GM19240 (cell line): Measurements from ENCODE around the gene KCNK10.

Source experiments
- DNase-seq: peaks from one replicate; pipeline ENCODE4 v3.0.0; 2011; ENCODE audit warnings: low spot score; ENCODE audit not compliant: insufficient read length

Gene KCNK10

DNA sequence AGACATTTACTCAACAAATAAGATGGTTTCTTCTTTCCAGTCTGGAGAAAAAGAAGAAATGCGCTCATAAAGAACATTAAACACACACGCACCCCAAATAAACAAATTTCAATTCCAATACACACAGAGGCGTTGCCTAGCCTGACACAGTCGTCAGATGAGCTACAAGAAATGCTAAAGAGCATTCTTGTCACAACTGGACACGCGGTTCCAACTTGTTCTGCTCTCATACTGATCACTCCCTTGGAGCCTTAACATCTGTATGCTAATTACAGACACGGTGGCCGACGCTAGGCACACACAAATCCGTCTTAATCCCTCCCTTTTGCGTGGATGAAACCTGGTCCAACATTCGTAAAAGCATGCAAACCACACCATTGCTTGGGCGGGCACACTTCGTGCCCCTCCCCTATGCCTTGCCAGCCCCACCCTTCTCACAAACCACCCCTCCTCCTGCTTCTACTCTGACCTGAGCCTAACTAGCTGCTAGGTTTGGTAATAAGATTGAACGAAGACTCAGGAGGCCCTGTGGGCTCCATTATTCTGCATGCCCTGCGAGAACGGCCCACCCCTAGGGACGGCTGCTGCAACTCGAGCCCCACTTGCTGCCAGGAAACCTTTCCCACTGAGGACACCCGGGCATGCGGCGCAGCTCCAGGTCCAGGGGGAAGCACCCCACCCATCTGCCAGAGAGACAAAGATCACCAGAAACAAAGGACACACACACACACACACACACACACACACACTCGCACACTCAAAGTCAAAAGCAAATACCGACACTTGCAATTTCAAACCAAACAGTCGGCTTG lies 1.2 kb downstream of the KCNK10 start:
- DNase-seq, result no peak

DNA sequence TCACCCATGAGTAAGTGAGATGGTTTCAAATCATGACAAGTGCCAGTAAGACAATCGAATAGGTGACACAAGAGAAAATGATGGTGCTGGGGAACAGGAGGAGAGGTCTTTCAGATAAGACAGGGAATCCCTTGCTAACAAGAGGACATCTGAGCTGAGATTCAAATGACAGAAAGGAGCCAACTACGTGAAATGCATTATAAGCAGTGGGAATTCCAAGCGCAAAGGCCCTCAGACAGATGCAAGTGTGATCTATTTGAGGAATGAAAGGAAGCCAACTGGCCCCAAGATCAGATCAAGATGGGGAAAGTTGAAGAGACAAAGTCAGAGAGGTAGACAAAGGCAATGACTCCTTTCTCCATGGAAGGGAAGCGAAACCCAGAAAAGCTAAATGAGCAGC lies 4.7 kb downstream of the KCNK10 start:
- DNase-seq, result no peak

DNA sequence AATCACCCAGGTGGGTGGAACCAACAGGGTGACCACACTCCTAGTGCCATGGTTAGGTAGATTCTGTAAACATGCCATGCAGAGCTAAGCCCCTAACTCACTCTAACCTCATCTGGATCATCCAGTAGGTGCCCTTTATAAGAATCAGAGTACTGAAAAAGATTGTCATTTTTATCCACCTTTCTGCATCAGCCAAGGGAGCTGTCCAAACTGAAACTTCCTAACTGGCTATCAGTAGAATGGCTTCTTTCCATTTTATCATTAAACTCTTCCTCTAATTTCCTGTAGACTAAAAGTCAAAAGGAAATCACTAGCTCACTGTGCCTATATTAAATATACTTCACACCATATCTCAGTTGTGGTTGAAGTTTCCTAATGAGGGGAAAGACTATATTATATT lies 6.5 kb downstream of the KCNK10 start:
- DNase-seq, result no peak

DNA sequence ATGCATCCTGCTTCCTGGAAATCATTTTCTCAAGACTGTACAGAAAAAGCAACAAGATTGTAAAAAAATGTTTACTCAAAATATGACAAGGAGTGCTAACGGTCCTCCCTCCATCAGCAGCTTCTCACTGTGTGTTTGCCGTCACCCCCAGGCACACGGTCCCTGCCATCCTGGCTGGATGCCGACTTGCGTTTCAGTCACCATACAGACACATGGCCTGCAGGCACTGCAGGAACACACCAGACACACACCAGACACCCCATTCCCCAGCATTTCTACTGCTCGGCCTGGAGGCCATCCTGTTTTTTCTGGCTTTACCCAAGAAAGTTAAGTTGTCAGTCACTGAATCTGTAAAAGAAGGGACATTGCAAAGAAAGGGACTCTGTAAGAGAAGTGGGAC lies 10.8 kb downstream of the KCNK10 start:
- no peak for DNase-seq

DNA sequence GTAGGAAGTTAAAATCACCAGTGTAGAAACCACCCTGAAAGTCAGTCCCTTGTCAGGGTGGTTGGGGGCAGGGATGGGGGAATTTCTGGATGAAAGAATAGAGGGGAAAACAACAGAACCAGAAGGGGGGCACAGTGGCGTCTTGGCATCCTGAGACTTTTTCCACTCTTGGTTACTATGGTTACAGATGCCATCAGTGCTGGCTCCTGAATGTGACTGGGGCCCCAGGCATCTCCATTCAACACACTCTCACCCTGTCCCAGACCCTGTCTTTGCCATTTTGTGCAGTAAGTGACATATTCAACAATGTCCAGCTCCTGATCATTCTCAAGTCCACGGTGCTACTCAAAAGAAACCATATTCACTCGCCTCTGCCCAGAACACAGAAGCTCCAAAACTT lies 11.3 kb downstream of the KCNK10 start:
- DNase-seq, result no peak

DNA sequence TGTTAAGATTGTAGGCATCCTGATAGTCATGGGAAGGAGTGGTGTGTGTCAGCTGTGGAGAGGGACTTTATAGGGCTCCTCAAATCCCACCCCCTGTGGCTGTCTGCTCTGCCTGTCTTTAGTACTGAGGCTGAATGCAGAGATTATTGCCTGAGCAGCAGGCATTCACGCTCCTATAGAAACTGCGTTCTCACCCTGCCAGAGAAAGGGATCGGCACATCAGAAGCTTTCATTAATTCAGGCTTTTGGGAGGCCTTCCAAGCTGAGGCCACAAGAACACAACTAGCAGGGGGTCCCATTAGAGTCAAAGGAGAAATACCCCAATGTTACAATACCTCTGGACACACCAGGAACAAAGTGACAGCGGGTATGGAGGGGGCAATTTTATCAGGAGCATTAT lies 12.6 kb downstream of the KCNK10 start:
- DNase-seq, result no peak

DNA sequence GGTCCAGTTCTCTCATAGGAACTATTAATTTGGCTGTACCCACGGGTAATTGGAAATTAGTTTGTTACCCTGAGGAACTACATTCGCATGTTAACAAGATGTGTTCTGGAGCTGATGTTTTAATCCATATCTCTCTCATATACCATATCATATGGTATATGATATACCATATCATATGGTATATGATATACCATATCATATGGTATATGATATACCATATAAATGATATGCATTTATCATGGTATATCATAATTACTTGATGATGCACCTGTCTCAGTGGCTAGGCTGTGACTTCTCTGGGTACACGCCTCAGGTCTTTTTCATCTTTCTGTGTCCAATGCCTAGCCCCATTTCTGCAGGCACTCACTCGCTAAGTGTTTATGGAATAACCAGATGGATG lies 13.0 kb downstream of the KCNK10 start:
- DNase-seq, result no peak

DNA sequence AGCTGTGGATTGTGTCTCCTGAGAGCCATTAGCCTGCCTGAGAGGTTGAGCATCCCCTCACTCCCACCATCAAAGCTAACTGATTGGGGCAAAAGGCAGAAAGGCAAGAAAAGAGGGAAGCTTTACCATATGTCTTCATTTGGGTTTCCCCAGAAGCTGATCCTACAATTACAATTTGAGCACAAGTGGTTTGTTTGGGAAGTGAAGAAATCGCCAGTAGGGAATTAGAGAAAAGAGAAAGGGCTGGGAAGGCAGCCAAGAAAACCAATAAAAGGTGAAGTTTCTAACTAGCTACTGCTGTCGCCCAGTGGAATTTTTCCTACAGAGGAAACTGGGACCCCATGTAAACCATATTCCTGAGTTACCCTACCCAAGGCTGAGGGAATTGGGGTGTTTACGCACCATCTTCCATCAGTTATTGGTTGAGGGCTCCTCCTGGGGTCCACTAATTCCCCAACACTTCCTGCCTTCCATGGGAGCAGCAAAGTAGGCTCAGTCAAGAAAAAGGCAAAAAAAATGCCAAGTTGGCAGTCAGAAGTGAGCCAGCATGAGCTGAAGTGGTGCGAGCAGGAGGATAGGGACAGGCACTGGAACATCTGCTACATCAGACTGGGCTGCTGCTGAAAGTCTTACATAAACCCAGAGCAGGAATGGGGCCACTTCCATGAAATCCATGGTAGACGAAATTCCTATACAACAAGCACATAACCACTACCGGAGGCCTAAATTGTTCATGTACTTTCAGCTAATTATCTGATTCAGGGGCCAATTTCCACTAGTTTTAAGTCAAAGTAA lies 17.3 kb downstream of the KCNK10 start:
- DNase-seq, result no peak

DNA sequence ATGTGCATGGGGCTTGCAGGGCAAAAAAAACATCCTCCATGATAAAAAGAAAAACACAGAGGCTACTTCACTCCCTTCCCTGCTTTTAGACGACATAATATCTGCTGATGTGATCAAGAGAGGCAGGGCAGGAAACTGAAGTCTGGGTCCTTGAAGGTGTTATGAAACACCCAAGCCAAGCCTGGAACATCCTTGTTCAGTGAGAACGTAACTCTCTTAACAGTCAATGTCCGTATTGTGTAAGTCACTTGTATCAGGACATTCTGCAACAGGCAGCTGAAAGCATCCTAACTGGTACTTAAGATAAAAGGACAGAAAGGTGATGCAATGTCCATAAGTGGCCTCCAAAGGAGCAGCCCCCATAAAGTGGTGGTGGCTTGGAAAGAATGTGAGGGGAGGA lies 20.0 kb downstream of the KCNK10 start:
- DNase-seq, result no peak

DNA sequence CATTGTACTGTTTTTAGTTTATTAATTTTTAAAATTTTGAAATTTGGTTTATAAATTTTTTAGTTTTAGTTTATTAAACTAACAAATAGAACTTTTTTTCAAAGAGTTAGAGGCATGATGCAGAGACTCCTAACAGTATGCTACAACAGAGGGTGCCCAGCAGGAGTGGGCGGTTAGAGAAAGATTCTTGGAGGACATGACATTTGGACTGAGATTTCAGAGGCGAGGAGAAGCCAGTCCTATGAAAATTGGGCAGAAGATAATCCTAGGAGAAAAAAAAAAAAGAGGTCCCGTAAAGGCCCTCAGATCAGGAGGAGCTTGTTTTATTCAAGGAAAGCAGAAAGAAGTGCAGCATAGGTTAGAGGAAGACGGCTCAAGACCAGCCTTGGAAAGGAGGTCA lies 21.7 kb downstream of the KCNK10 start:
- no peak for DNase-seq

DNA sequence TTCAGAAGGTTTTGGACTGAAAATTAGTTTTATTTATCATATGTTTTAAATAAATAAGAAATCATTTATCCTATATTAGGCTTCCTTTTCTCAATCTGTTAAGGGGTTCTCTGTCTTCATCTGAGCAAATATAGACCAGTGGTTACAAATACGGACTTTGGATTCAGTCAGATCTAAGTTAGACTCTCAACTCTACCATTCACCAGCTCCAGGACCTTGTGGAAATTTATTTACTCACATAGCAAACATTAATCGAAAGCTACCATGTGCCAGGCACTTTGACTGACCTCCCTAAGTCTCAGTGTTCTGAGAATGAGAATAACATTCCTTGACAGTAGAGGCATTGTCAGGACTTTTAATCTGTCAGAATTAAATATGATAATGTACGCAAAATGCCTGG lies 22.3 kb downstream of the KCNK10 start:
- no peak for DNase-seq

DNA sequence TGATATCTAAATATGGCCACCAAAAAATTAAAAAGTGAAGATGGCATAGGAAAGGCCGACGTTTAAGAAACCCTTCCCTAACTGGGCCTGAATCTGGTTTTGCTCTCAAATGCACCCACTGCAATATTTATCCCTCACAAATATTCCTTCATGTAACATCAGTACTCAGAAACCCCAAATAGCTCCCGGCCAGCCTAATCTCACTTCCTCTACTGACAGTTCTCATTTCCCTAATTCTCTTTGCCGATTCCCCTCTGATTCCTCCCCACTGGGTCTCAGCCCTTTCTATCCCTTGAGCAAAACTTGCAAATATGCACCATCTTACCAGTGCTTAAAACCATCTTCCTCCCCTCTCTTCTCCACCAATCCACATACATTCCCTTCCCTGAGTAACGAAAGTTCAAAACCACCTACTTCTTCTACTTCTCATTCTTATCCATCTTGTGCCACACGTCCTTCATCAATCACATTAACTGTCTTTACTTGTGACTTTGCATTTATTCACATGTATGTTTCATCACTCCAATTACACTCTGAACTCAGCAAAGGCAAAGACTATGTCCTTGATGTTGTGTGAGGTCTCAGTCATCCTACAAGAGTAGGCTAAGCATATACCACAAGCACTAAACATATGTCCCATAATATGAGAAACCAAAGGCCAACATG lies 23.1 kb downstream of the KCNK10 start:
- DNase-seq, result no peak

DNA sequence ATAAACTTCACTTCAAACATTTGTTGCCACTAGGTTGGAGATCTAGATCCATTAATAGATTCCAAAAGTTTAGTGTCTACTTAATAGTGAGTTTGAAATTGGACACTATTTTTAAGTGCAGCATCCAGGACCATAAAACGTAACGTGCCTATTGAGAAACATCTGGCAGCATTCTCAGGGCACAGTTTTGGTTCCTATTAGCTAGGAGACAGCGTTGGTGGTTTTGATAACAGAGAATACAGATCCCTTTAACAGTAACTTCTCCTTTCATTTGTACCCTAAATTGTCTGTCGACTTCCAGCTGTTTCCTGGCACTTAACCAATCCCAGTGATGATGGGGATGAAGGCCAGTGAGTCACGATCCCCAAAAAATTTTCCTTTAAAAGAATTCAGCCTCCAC lies 25.8 kb downstream of the KCNK10 start:
- no peak for DNase-seq

DNA sequence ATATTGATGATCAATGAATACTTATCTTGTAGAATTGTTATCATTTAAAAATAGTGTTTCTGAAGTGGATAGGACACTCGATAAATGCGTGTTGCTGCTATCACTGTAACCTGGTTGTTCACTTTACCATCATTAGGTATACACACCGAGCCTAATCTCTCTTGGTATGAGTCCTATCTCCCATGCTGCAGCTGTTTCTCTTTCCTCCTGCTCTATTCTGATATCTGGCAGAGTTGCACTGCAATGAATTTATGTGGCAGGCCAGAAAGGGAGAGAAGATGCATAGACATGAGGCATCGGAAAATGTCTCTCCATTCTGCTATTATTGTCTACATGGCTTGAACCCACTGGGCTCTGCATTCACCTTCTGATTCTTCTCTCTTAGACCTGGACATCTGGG lies 26.7 kb downstream of the KCNK10 start:
- DNase-seq, result no peak

DNA sequence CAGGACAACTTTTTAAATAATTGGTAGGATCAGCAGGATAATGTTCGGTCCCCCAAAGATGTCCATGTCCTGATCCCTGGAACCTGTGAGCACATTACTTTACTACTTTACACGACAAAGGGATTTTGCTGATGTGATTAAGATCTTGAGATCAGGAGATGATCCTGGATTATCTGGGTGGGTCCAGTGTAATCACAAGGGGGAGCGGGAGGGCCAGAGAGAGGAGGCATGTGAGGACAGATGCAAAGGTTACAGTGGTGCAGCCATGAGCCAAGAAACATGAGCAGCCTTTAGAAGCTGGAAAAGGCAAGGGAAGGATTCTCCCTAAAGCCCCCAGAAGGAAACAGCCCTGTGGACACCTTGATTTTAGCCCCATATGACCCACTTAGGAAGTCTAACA lies 33.1 kb downstream of the KCNK10 start:
- no peak for DNase-seq

DNA sequence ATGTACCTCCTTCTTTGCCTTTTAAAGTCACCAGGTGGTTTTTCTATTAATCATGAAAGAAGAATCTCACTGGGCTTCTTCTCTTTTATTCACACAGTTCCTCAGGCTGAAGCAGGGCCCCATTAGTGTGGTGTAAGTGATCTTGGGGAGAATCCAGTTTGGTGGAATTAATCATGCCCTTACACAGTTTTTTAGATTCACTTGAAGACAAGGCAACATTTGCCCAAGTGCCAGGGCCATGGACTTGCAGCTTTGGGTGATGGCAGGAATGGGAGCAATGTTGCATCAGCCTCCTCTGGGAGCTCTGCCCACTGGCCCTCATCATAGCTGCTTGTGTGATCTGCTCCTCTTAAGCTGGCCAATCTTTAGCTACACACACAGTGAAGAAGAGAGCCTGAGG lies 33.8 kb downstream of the KCNK10 start:
- no peak for DNase-seq

DNA sequence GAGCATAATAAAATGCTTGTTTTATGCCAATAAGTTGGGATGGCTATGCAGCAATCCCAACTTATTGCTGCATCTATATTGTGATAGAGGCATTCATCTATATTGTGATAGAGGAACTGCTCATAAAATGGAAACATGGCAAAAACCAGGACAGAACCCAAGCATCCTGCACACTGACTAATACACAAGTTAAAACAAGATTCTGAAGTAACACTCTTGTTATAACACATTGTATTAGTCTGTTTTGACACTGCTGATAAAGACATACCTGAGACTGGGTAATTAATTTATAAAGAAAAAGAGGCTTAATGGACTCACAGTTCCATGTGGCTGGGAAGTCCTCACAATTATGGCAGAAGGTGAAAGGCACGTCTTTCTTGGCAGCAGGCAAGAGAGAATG lies 36.8 kb downstream of the KCNK10 start:
- DNase-seq, result no peak

DNA sequence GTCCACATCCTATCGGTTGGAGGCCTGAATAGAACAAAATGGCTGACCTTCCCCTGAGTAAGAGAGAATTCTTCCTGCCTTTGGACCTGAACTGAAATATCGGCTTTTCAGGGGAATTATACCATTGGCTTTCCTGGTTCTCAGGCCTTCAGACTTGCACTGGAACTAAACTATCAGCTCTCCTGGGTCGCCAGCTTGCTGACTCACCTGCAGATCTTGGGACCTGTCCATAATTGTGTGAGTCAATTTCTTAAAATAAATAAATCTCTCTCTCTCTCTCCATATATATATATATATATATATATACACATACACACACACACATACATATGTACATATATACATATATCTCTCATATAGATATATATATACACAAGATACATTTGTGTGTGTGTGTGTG lies 41.6 kb downstream of the KCNK10 start:
- no peak for DNase-seq

DNA sequence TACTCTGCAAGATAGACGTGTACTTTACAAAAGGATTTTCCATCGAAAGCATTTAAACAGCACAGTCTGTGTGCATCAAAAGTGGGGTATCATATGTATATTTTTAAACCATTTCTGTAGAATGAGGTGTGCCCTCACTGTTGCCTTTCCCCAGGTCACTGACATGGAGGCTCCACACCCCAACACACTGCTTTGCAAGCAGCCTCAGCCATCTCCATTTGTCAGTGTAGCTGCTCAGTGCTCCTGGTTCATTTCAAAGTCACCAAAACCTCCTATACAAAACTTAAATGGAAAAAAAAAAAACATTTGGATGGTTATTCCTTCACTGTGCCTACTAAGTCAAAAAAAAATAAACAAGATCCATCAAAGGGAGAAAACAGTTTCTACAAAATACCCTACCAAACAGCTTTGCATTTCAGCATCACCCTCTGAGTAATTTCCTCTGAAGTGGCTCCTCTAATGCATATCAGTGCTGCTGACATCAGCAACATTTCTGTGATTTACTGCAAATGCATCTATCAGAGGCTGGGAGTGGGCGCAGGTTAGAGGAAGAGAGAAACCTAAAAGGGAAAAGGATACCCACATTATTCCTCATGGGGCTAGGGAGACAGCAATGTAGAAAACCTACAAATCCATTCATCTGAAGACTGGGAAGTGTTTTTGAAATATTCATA lies 46.0 kb downstream of the KCNK10 start:
- no peak for DNase-seq

DNA sequence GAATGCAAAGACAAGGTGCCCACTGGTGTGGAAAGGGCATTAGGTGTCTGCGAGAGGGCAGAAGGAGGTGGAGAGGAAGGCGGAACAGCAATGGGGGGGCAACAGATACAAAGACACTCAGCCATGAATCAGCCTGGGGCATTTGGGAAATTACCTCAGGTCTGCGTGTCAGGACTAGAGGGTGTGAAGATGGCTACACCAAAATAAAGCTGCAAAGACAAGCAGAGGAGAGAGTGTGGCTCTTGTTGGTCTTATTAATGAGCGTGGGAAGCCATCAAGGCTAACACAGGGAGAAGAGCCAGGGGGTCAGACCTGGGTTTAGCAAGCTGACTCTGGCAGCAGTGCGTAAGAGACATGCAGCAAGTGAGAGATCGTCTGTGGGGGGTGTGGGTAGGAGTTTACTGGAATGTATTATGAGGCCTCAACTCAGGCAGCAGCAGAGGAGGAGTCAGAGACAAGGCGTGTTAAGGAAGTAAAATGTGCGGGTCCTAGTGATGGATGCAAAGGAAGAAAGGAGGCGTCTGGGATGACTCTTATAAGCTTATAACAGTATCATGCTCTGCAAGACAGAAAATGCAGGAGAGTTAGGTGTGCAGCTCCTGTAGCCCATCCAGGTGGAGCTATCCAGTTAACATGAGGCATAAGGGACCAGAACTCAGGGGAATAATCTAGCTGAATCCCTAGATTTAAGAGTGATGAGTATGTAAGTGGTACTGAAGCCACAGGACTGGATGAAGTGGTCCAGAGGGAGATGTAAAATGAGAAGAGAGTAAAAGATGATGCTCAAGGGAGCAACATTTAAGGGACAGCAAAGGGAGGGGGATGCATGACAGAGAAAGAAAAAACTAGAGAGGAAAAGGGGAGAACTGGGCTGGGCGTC lies 50.4 kb downstream of the KCNK10 start:
- no peak for DNase-seq

DNA sequence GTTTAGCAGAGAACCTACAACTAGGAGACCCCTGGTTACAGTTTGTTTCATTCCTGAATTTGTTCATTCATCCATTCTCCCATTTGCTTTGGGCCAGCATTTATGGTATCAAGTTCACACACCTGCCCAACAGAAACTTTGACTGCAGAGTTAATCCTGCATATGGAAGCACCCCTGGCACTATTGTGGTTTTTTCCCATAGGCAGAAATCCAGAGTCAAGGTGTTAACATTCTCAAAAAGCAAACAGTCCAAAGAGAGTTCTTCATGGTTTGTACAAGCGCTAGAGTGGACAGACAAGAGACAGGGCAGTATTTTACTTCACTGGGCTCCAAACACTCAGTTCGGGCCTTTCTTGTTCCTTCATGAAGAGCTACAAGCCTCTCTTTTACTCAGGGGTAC lies 51.9 kb downstream of the KCNK10 start:
- DNase-seq, result no peak
